HUES64 (cell line): Measurements from ENCODE around the gene RHBDD1.

Source experiments
- H3K27ac ChIP-seq: 2 replicates; pipeline ENCODE4 v1.7.0; 2013; ENCODE audit warnings: low read depth, low read length, inconsistent platforms
- H3K27me3 ChIP-seq: 2 replicates; pipeline ENCODE4 v1.6.1; 2013; ENCODE audit warnings: mild to moderate bottlenecking, low read length; ENCODE audit not compliant: insufficient read depth
- H3K36me3 ChIP-seq: 2 replicates; pipeline ENCODE4 v1.6.1; 2013; ENCODE audit warnings: mild to moderate bottlenecking, low read length; ENCODE audit not compliant: insufficient read depth
- H3K4me1 ChIP-seq: 2 replicates; pipeline ENCODE4 v1.6.1; 2013; ENCODE audit warnings: mild to moderate bottlenecking, low read length, moderate library complexity; ENCODE audit not compliant: insufficient read depth
- H3K4me3 ChIP-seq: 2 replicates; pipeline ENCODE4 v1.5.1; 2013; ENCODE audit warnings: mild to moderate bottlenecking, low read length, moderate library complexity
- H3K9ac ChIP-seq: 2 replicates; pipeline ENCODE4 v1.6.1; 2013; ENCODE audit warnings: mild to moderate bottlenecking, low read depth, low read length
- H3K9me3 ChIP-seq: 2 replicates; pipeline ENCODE4 v1.6.1; 2013; ENCODE audit warnings: low read depth, low read length; ENCODE audit not compliant: insufficient read depth
- WGBS: fragments of 150-250, 120-280 bp; methylation state at CpG from one replicate; pipeline ENCODE4 v1.1.7; 2013; ENCODE audit warnings: missing lambda C conversion rate; 5-methylcytosine and 5-hydroxymethylcytosine counted together

RHBDD1 gene

GRCh38 chr2:226874749-226875148 lies 38.9 kb downstream of the RHBDD1 start:
- H3K27ac ChIP-seq = no peak overlapping the region
- no peak overlapping the region for H3K4me3 ChIP-seq
- WGBS = 84% methylated on average over 2 of the region's 3 CpGs

GRCh38 chr2:226875438-226876225 lies 39.8 kb downstream of the RHBDD1 start:
- Histone ChIP-seq H3K4me3 (no peak overlapping the region), H3K9ac (no peak overlapping the region), H3K36me3 (no peaks in the 10 kb centered on the region), H3K4me1 (peaks cover 7% of the 10 kb centered on the region; the same call in 1 of the 2 replicates), H3K27ac (no peak overlapping the region), H3K27me3 (no peaks in the 10 kb centered on the region), H3K9me3 (no peaks in the 10 kb centered on the region)
- WGBS = 91% methylated on average over 3 of the region's 5 CpGs

More at GRCh38 chr2:226874749-226875148, 38.9 kb downstream of the RHBDD1 start:
- Histone ChIP-seq H3K9ac (no peak overlapping the region), H3K36me3 (no peaks in the 10 kb centered on the region), H3K4me1 (peaks cover 11% of the 10 kb centered on the region), H3K9me3 (no peaks in the 10 kb centered on the region), H3K27me3 (no peaks in the 10 kb centered on the region)

DNA sequence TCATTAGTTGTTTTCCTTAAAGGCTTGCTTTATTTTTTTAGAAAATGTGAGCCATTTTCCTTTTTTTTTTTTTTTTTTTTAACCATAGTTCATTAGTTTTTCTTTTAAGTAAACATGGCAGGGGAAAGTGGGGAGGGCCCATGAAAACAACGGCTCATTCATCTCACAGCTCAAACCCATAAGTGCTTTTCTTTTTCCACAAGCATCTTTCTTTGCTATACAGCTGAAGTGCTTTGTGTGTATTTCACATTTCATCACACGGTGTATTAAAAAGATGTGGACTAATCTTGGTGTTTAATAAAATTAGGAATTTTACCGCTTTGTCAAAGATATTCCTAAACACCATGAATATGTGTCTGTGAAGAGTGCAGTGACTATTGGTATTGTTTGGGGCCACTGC lies 41.6 kb downstream of the RHBDD1 start:
- H3K27ac ChIP-seq = no peak overlapping the region
- 100% methylated on average over 2 of the region's 3 CpGs for WGBS
- no peaks in the 10 kb centered on the region for H3K9me3 ChIP-seq
- H3K36me3 ChIP-seq = no peaks in the 10 kb centered on the region
- peaks cover 7% of the 10 kb centered on the region; the same call in 1 of the 2 replicates for H3K4me1 ChIP-seq
- no peak overlapping the region for H3K9ac ChIP-seq
- no peaks in the 10 kb centered on the region for H3K27me3 ChIP-seq
- no peak overlapping the region for H3K4me3 ChIP-seq

DNA sequence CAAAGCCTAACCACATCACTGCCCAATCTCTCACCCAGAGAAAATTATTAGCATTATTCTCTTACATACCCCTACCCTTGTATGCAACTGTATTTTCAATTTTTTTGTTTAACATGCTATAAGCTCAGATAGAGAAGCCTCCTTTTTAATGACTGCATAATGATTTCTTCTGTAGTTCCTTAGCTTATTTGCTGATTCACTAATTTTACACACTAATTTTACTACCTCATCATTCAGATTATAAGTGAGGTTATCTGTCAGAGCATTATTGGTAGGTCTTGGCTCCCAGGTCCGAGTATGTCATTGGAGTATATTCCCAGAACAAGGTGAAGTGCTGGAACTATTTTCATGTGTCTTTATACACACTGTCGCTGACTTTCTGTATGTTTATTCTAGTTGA lies 45.4 kb downstream of the RHBDD1 start:
- 93% methylated on average over 2 of the region's 2 CpGs for WGBS
- H3K36me3 ChIP-seq = no peaks in the 10 kb centered on the region
- H3K9ac ChIP-seq = no peak overlapping the region
- H3K4me3 ChIP-seq = no peak overlapping the region
- no peaks in the 10 kb centered on the region for H3K27me3 ChIP-seq
- H3K9me3 ChIP-seq = no peaks in the 10 kb centered on the region
- no peaks in the 10 kb centered on the region for H3K4me1 ChIP-seq
- no peak overlapping the region for H3K27ac ChIP-seq

- Histone ChIP-seq H3K36me3 (no peaks in the 10 kb centered on the region), H3K9me3 (no peaks in the 10 kb centered on the region), H3K27me3 (no peaks in the 10 kb centered on the region), H3K4me1 (no peaks in the 10 kb centered on the region), H3K27ac (no peak overlapping the region), H3K4me3 (no peak overlapping the region), H3K9ac (no peak overlapping the region)
- 100% methylated on average over 4 of the region's 4 CpGs for WGBS
These were observed 46.8 kb downstream of the RHBDD1 start for GRCh38 chr2:226882606-226883005.

- 91% methylated on average over 4 of the region's 4 CpGs for WGBS
- H3K4me3 ChIP-seq = no peak overlapping the region
These were observed 47.5 kb downstream of the RHBDD1 start for GRCh38 chr2:226883296-226883795.

GRCh38 chr2:226884166-226884565 lies 48.3 kb downstream of the RHBDD1 start:
- H3K4me3 ChIP-seq = no peak overlapping the region
- no peaks in the 10 kb centered on the region for H3K9me3 ChIP-seq
- H3K27me3 ChIP-seq = no peaks in the 10 kb centered on the region
- no peaks in the 10 kb centered on the region for H3K36me3 ChIP-seq
- H3K27ac ChIP-seq = no peak overlapping the region
- H3K9ac ChIP-seq = no peak overlapping the region
- no peaks in the 10 kb centered on the region for H3K4me1 ChIP-seq

More at GRCh38 chr2:226883296-226883795, 47.5 kb downstream of the RHBDD1 start:
- Histone ChIP-seq H3K27ac (no peak overlapping the region), H3K9ac (no peak overlapping the region), H3K36me3 (no peaks in the 10 kb centered on the region), H3K27me3 (no peaks in the 10 kb centered on the region), H3K9me3 (no peaks in the 10 kb centered on the region), H3K4me1 (no peaks in the 10 kb centered on the region)

GRCh38 chr2:226885769-226886435 lies 50.0 kb downstream of the RHBDD1 start:
- H3K4me3 ChIP-seq = no peak overlapping the region
- no peak overlapping the region for H3K9ac ChIP-seq
- 95% methylated on average over 8 of the region's 8 CpGs for WGBS
- H3K9me3 ChIP-seq = no peaks in the 10 kb centered on the region
- H3K27ac ChIP-seq = no peak overlapping the region
- H3K36me3 ChIP-seq = no peaks in the 10 kb centered on the region
- H3K27me3 ChIP-seq = no peaks in the 10 kb centered on the region
- no peaks in the 10 kb centered on the region for H3K4me1 ChIP-seq

DNA sequence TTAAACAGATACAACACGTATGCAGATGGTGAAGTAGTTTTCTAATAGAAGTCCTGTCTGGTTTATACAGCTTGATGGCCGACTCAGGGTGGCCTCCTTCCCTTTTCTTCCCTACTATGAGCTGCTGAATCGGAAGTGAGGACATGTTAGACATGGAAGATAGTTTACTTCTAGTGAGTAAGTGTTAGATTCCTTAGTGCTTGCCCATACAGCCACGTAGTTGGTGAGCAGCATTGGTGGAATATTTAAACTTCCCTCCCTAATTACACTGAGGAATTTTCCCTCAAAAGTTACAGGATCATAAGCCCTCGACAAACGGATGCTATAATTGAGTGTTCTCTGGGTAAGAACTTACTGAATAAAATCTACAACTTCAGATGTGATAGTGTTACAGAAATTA lies 52.1 kb downstream of the RHBDD1 start:
- Histone ChIP-seq H3K27me3 (no peaks in the 10 kb centered on the region), H3K4me1 (no peaks in the 10 kb centered on the region), H3K9me3 (no peaks in the 10 kb centered on the region), H3K4me3 (no peak overlapping the region), H3K27ac (no peak overlapping the region), H3K36me3 (no peaks in the 10 kb centered on the region), H3K9ac (no peak overlapping the region)
- 84% methylated on average over 3 of the region's 6 CpGs for WGBS

DNA sequence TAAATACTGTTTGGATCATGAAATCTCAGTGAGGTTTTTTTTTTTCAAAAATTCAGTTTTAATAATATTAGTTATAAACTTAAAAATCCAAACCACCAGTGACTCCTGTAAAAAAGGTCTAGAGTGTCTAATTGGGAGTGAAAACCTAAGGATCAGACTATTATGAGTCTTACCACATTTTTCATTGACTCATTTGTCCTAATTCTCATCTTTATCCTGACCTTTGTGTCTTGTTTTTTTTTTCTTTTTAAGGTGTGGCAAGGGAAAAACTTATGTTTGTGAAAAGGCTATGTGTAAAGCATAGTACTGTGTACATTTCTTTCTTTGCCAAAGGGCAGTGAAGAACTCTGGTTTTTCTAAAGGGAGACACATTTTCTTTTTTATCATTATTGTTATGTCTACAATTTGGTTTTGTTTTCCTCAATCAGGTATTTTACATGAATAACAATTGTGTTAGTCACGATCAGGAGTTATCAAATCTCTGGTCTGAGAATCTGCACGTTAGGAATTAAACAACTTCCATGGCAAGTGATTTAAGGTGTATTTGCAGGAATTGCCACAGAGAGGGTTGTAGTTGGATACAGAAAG lies 52.6 kb downstream of the RHBDD1 start:
- no peaks in the 10 kb centered on the region for H3K9me3 ChIP-seq
- no peaks in the 10 kb centered on the region for H3K27me3 ChIP-seq
- H3K36me3 ChIP-seq = no peaks in the 10 kb centered on the region
- H3K27ac ChIP-seq = no peak overlapping the region
- no peak overlapping the region for H3K4me3 ChIP-seq
- no peaks in the 10 kb centered on the region for H3K4me1 ChIP-seq
- 91% methylated on average over 2 of the region's 2 CpGs for WGBS
- H3K9ac ChIP-seq = no peak overlapping the region

GRCh38 chr2:226888971-226889370 lies 53.1 kb downstream of the RHBDD1 start:
- Histone ChIP-seq H3K9me3 (no peaks in the 10 kb centered on the region), H3K27ac (no peak overlapping the region), H3K9ac (no peak overlapping the region), H3K27me3 (no peaks in the 10 kb centered on the region), H3K4me1 (no peaks in the 10 kb centered on the region), H3K36me3 (no peaks in the 10 kb centered on the region), H3K4me3 (no peak overlapping the region)
- 94% methylated on average over 4 of the region's 4 CpGs for WGBS
